Activated CD8-positive, alpha-beta T cell treated with anti-CD3 and anti-CD28 coated beads for 36 hours (primary cell): Measurements from ENCODE around the gene RASSF8. TPM values are rescaled to one million over a fixed set of nuclear protein-coding genes. Genes with fewer than 3 reads are reported as not detected.

Experiments
- ATAC-seq: fragments of 200-7000 bp; cut with Tn5 transposase; one replicate; pipeline ENCODE4 v1.10.0; 2021; ENCODE audit warnings: mild to moderate bottlenecking, moderate library complexity
- CTCF ChIA-PET: fragments of 350-600 bp; sonication (Branson Sonifier 250); formaldehyde crosslinking; loops from one replicate; lab custom pipeline; 2021; ENCODE audit warnings: antibody characterized with exemption; lab: Charles Lee
- POLR2A ChIA-PET: fragments of 350-600 bp; sonication (Branson Sonifier 250); formaldehyde crosslinking; loops from one replicate; lab custom pipeline; 2021; ENCODE audit warnings: antibody characterized with exemption; lab: Charles Lee
- DNase-seq: peaks from one replicate; pipeline ENCODE4 v3.0.0-alpha.2; 2020
- H3K27ac Mint-ChIP-seq: one replicate; pipeline ENCODE4 v1.8.0; 2021; ENCODE audit warnings: mild to moderate bottlenecking, mixed read lengths
- H3K27me3 Mint-ChIP-seq: one replicate; pipeline ENCODE4 v1.8.0; 2021; ENCODE audit warnings: mixed read lengths
- H3K36me3 Mint-ChIP-seq: one replicate; pipeline ENCODE4 v1.8.0; 2021; ENCODE audit warnings: low read depth, mixed read lengths
- H3K4me1 Mint-ChIP-seq: one replicate; pipeline ENCODE4 v1.8.0; 2021; ENCODE audit warnings: low read depth, mixed read lengths
- H3K4me3 Mint-ChIP-seq: one replicate; pipeline ENCODE4 v1.8.0; 2021; ENCODE audit warnings: mild to moderate bottlenecking, moderate library complexity, mixed read lengths
- H3K9me3 Mint-ChIP-seq: one replicate; pipeline ENCODE4 v1.8.0; 2021; ENCODE audit warnings: mixed read lengths
- intact Hi-C: fragments of 100-400 bp; cut with micrococcal nuclease; formaldehyde crosslinking; loops from one replicate; pipeline ENCODE4 v1.10.0; 2022
- total RNA-seq, 2 experiments: library from RNA; stranded (reverse); gene quantifications; one replicate each; pipeline ENCODE4 v1.2.3, GENCODE V29; 2021
- TF ChIP-seq, protein P1 (sequence below): fragments of 200-600 bp; IDR thresholded peaks from one replicate; pipeline ENCODE4 v1.8.0; 2022; ENCODE audit warnings: antibody characterized with exemption, mild to moderate bottlenecking

RASSF8 gene
- total RNA-seq, 2 experiments from 2014 or later, result not detected

GRCh38 chr12:25970916-25971653 lies 12.6 kb downstream of the RASSF8 start:
- TF ChIP-seq, protein P1, sequence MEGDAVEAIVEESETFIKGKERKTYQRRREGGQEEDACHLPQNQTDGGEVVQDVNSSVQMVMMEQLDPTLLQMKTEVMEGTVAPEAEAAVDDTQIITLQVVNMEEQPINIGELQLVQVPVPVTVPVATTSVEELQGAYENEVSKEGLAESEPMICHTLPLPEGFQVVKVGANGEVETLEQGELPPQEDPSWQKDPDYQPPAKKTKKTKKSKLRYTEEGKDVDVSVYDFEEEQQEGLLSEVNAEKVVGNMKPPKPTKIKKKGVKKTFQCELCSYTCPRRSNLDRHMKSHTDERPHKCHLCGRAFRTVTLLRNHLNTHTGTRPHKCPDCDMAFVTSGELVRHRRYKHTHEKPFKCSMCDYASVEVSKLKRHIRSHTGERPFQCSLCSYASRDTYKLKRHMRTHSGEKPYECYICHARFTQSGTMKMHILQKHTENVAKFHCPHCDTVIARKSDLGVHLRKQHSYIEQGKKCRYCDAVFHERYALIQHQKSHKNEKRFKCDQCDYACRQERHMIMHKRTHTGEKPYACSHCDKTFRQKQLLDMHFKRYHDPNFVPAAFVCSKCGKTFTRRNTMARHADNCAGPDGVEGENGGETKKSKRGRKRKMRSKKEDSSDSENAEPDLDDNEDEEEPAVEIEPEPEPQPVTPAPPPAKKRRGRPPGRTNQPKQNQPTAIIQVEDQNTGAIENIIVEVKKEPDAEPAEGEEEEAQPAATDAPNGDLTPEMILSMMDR, result no peak
- H3K4me1 Mint-ChIP-seq, result no peaks in the 10 kb centered on the region
- peaks cover 20% of the 10 kb centered on the region for H3K27me3 Mint-ChIP-seq
- H3K4me3 Mint-ChIP-seq, result no peak overlapping the region
- H3K27ac Mint-ChIP-seq, result no peak overlapping the region
- ATAC-seq, result no peak
- ChIA-PET CTCF (interaction anchor here (1.6 kb wide), 1 partner anchor 534 kb away, joined by 5 read pairs; no protein-coding TSS in a partner anchor), POLR2A (interaction anchor here (0.6 kb wide), 1 partner anchor 37 kb away, joined by 4 read pairs; no protein-coding TSS in a partner anchor)
- no peaks in the 10 kb centered on the region for H3K9me3 Mint-ChIP-seq
- no peaks in the 10 kb centered on the region for H3K36me3 Mint-ChIP-seq
- no peak for DNase-seq
- intact Hi-C loops, result no loop called here

GRCh38 chr12:25971654-25972041 lies 13.2 kb downstream of the RASSF8 start:
- peaks cover 19% of the 10 kb centered on the region for H3K27me3 Mint-ChIP-seq
- no peaks in the 10 kb centered on the region for H3K36me3 Mint-ChIP-seq
- ChIA-PET POLR2A (interaction anchor here (0.6 kb wide), 1 partner anchor 38 kb away, joined by 4 read pairs; no protein-coding TSS in a partner anchor), CTCF (interaction anchor here (1.6 kb wide), 1 partner anchor 535 kb away, joined by 5 read pairs; no protein-coding TSS in a partner anchor)
- no peak overlapping the region for H3K4me3 Mint-ChIP-seq
- H3K9me3 Mint-ChIP-seq, result no peaks in the 10 kb centered on the region
- intact Hi-C loops, result no loop called here
- ATAC-seq, result no peak
- H3K4me1 Mint-ChIP-seq, result no peaks in the 10 kb centered on the region
- DNase-seq, result no peak
- TF ChIP-seq, protein P1, result no peak
- no peak overlapping the region for H3K27ac Mint-ChIP-seq

GRCh38 chr12:25972783-25973182 lies 14.3 kb downstream of the RASSF8 start:
- intact Hi-C loops, result no loop called here
- ChIA-PET CTCF (no interaction called here), POLR2A (no interaction called here)
- ATAC-seq (no peak), DNase-seq (no peak)
- H3K27ac Mint-ChIP-seq, result no peak overlapping the region
- H3K9me3 Mint-ChIP-seq, result no peaks in the 10 kb centered on the region
- H3K36me3 Mint-ChIP-seq, result no peaks in the 10 kb centered on the region
- no peak overlapping the region for H3K4me3 Mint-ChIP-seq
- peaks cover 17% of the 10 kb centered on the region for H3K27me3 Mint-ChIP-seq
- H3K4me1 Mint-ChIP-seq, result no peaks in the 10 kb centered on the region
- TF ChIP-seq, protein P1, result no peak

- Mint-ChIP-seq H3K4me1 (no peaks in the 10 kb centered on the region), H3K36me3 (no peaks in the 10 kb centered on the region), H3K27ac (no peak overlapping the region), H3K9me3 (no peaks in the 10 kb centered on the region), H3K27me3 (peaks cover 7% of the 10 kb centered on the region), H3K4me3 (no peak overlapping the region)
- CTCF ChIA-PET, result interaction anchor here (1.3 to 1.5 kb wide), 2 partner anchors 9 to 12 kb away, joined by 4 read pairs; no protein-coding TSS in a partner anchor
- TF ChIP-seq, protein P1, result no peak
- intact Hi-C loops, result no loop called here
- POLR2A ChIA-PET, result no interaction called here
- ATAC-seq (no peak), DNase-seq (no peak)
Measured at GRCh38 chr12:25975179-25975578, 16.7 kb downstream of the RASSF8 start.

DNA sequence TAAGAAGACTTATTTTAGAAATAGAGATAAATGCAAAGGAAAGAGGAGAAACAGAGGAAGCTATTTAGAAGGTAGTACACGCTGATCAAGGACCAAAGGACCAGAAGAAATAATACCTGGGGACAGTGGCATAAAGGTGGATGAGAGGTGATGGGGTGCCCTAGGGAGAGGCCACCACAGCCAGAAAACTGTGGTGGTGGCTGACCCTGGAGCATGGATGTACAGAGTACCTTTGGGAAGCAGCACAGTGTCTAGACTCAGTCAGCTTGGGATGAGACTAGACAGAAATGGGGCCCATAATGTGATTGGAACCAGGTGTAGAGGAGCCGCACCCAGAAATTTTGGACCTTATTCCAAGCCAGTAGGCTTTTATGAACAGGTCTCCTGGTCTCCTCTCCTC lies 17.2 kb downstream of the RASSF8 start:
- intact Hi-C loops, result no loop called here
- H3K9me3 Mint-ChIP-seq, result no peaks in the 10 kb centered on the region
- CTCF ChIA-PET, result no interaction called here

More for the DNA sequence above, 17.2 kb downstream of the RASSF8 start:
- Mint-ChIP-seq H3K4me1 (no peaks in the 10 kb centered on the region), H3K36me3 (no peaks in the 10 kb centered on the region), H3K27me3 (peaks cover 5% of the 10 kb centered on the region), H3K27ac (no peak overlapping the region), H3K4me3 (no peak overlapping the region)
- POLR2A ChIA-PET, result no interaction called here
- DNase-seq (no peak), ATAC-seq (no peak)
- TF ChIP-seq, protein P1, result no peak
